Frontal cortex (tissue), 4 donors: ENCODE measurements around the gene CNGB1. TPM values are rescaled to one million over a fixed set of nuclear protein-coding genes. Genes with fewer than 3 reads are reported as not detected.
"Not testable (repeated sequence)": the region's sequence is repeated elsewhere in the genome, so short reads cannot be mapped to it uniquely, and the experiment has no call there.

Experiments
- DNase-seq, 2 donors: peaks; one replicate each; pipeline ENCODE4 v3.0.0; 2012; ENCODE audit warnings: low spot score in 2 of 2
- FAIRE-seq: peaks from 2 replicates; lab custom pipeline; 2012; peaks lifted over from hg19 to GRCh38; lab: Jason Lieb, UNC
- total RNA-seq: library from RNA; depleted of rRNA; stranded (reverse); fragments of >200 nt; gene quantifications from one replicate; pipeline ENCODE4 v1.2.3, GENCODE V29; 2014
- donor health status: control.
- donor health status: control.
- donor health status: control.

CNGB1 gene
- 1.2 TPM for total RNA-seq

DNA sequence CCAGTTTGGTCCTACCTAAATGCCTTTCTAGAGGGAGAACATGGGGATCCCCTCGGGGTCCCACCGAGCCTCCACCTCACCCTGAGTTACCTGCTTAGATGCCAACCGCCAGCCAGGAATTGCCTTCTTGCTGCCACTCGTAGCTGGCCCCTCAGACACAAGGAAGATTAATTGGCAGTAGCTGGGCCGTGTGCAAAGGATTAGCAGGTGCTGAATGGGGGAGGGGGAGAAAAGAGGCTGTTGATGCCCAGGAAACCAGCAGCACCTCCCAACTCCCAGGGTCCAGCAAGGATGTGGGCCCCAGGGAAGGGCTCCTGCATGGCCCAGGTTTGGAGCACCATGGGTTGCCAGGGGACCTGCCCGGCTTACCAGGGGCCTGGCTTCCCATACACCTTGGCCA, at the start of gene CNGB1:
TSS of gene CNGB1 (minus strand) at position 159 of the 400 bp plus-strand sequence. CDS start 3,842 bp downstream, outside the sequence.
- DNase-seq (no peak), FAIRE-seq (no peak)

DNA sequence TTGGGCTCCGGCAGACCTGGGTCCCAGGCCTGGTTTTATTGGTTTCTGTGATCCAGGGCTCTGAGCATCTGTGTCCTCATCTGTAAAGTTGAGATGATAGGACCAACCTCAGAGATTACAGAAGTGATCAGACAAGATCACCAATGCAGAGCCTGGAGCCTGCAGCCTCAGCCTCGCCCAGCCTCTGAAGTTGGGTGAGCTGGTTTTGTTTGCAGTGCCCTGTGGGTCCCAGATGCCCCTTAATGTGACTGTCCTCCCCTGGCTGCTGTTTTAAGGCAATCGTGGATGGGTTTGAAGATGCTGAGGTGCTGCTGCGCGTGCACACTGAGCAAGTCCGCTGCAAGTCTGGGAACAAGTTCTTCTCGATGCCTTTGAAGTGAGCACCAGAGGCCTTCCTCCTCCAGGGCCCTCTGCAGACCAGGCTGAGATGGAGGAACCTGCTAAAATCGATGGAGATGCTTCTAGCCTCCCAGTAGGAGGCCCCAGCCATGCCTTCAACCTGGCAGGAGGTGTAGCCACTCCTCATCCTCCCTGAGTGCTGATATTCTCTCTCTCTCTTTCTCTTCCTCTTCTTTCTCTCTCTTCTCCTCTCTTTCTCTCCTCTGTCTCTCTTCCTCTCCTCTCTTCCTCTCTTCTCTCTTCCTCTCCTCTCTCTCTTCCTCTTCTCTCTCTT, 49.1 kb upstream of the CNGB1 start:
- no peak for DNase-seq
- FAIRE-seq: no peak

GRCh38 chr16:58018803-58019202, 47.9 kb upstream of the CNGB1 start:
- FAIRE-seq (no peak), DNase-seq (no peak)

GRCh38 chr16:58016840-58017446, 46.0 kb upstream of the CNGB1 start:
- DNase-seq (no peak), FAIRE-seq (no peak)

DNA sequence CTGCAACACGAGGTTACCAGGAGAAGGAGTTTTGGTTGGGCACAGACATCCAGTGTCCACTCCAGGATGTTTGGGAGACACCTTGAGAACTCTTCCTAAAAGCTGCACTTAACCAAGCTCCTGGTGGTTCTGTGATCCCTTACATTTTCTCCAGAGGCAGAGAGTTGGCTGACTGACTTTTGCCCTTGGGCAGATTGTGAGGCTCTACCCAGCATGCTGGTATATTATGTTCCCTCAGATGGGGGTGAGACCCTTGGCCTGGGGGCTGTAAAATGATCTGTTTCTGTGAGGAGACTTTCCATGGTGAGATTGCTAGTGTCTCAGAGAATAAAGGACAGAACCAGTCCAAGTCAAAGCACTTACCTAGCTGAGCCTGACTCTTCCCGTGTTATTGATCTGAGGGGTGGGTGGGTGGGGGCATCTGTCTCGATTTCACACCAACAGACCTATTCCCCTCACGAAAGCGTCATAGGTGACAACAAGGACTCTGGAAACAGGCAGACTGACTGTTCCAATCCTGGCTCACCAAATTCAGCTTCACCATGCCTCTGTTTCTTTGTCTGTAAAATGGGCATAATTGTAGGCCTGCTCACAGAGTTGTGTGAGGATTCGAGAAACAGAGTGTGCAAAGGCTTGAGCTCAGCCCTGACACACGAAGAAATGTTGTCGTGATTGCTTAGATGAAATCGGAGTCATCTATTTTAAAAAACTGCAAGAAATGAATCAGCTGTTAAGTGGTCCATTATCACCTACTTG, 42.5 kb upstream of the CNGB1 start:
- DNase-seq (no peak), FAIRE-seq (no peak)

DNA sequence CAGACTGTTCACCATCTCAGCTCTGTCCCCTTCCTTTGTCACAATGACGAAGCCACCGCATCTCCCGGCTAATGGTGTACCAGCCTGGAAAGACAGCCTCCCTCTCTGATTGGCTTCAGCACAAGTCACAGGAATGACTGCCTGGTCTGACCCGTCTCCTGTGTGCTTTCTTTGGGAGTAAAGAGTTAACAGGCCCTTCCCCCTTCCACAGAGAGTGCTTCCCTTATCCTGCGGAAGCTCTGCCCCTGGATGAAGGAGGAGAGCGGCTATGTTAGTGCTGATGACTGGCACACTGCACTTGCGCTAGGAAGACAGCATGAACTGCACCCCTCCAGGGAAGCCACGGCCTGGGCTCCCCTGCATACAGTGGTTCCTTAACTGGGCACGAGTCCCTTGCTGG, 41.6 kb upstream of the CNGB1 start:
- DNase-seq (no peak), FAIRE-seq (no peak)

- FAIRE-seq (no peak), DNase-seq (no peak)
These were observed 40.7 kb upstream of the CNGB1 start for GRCh38 chr16:58011652-58012051.

GRCh38 chr16:58010886-58011285, 40.0 kb upstream of the CNGB1 start:
- DNase-seq (no peak), FAIRE-seq (no peak)

- DNase-seq: no peak
- no peak for FAIRE-seq
These were observed 39.0 kb upstream of the CNGB1 start for GRCh38 chr16:58009856-58010416.

- FAIRE-seq, DNase-seq: not testable (repeated sequence)
These were observed 33.8 kb upstream of the CNGB1 start for GRCh38 chr16:58004736-58005135.

GRCh38 chr16:58002936-58003335, 32.0 kb upstream of the CNGB1 start:
- no peak for DNase-seq
- FAIRE-seq: no peak

DNA sequence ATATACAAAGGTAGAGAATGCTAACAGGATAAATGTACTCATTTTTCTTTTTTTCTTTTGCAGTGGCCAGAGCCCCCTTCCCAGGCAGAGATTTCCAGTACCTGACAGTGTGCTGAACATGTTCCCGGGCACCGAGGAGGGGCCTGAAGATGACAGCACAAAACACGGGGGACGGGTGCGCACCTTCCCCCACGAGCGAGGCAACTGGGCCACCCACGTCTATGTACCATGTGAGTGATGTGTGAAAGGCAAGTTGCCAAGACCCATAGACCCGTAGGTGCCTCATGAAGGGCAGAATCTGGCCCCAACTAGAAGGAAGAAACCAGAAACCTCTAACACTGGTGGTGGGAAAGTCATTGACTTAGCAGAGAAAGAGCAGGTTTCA, 31.5 kb upstream of the CNGB1 start:
- no peak for DNase-seq
- no peak for FAIRE-seq

DNA sequence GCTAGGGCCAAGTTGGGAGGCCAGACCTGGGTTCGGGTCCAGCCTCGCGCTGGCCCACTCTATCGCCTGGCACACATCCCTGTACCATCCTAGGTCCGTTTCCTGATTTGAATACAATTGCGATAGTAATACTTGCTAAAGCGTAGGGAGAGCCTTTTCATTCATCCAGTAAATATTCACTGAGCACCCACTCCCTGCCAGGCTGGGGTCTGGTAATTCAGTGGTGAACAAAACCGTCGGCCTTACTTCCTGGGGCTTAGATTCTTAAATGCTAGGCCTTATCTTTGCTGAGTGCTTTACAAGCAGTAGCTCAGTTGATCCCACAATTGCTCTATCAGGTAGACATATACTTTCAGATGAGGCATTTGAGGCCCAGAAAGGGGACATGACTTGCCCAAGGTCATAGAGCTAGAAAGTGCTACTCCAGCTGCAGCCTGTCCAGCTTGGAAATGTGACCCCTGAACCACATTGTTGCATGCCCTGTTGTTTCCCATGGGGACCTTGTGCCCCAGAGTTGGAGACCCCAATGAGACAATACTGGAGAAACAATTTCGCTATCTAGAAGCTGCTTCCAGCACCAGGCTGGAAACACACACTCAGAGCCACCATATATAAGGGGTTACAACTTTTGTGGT, 31.0 kb upstream of the CNGB1 start:
- no peak for FAIRE-seq
- DNase-seq: no peak

DNA sequence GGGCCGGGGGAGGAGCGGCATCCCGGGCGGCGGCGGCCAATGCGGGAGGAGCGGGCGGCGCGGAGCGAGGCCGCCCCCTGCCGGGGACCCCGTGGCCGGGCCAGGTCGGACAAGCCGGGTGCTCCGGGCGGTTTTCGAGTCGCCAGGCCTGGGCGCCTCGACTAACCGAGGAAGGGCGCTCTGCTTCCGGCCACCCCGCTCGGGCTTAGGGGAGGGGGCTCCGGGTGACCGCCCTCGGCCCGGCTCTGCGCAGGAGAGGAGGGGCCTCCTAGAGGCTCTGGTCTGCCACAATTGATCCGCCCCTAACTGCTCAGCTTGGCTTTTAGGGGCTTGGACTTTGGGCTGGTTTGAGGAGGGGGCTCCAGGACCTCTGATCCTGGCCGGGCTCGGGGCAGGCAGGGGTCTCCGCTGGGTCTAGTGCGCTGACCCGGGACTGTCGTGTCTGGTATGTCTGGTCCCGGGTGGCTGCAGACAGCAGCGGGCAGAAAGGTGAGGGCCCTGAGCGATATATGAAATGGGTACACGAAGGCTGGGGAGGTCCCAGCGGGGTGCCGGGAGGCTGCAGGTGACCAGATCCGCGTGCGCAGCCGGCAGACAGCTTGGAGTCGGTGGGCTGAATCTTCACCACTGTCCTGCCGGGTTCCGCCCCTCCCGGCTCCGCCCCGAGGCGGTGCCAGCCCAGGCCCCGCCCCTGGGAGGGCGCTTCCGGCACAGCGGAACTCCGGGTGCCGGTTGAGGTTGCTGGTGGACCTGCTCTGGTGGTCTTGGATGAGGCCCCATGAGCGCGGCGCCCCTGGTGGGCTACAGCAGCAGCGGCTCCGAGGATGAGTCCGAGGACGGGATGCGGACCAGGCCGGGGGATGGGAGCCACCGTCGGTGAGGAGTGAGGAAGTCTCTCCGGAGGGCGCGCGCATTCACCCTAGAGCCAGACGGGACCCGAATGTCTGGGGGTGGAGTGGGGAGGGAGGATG, 30.1 kb upstream of the CNGB1 start, which contains the start of gene USB1:
TSS of gene USB1 (plus strand) at position 702 of the 971 bp plus-strand sequence. CDS start at position 779, 77 bp downstream.
- no peak for FAIRE-seq
- peak; percentile 97 to 98 for DNase-seq

DNA sequence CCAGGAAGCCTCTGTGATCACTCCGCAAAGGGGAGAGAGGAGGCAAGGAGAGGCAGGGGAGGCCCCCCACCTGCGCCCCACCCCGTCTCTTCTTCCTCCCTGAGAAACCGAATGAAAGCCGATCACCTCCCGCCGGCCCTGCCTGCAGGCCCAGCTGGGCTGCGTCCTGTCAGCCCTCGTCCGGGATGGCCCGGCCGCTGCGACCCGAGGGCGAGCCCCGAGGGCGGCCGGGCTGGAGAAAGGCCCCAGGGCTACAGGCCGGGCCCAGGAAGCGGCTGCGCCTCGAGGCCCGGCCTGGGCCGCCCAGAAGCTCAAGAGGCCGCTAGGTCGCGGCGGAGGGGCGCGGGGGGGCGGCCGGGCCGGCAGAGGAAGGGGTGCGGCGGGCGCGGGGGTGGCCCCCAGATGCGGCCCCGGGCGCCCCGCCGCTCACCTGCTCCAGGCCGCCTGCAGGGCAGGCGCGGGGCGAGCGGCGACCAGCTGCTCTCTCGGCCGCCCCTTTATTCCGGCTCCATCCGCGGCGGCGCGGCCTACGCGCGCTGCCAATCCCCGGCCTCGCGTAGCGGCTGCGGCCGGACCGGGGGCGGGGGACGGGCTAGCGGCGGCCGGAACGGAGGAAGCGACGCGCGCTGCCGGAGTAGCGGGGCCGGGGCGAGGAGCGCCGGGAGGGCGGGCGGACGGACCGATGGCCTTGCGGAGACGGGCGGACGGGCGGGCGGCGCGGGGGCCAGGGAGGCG, 29.2 kb upstream of the CNGB1 start, which contains the start of gene ZNF319:
TSS of gene ZNF319 (minus strand) at position 702 of the 735 bp plus-strand sequence. CDS start 2,407 bp downstream, outside the sequence.
- FAIRE-seq (no peak), DNase-seq (peak; percentile 53 to 64)

GRCh38 chr16:57999366-57999970, 28.5 kb upstream of the CNGB1 start:
- no peak for FAIRE-seq
- DNase-seq: peak in 1 of 2 donors; percentile 49

- FAIRE-seq: no peak
- DNase-seq: no peak
These were observed 28.1 kb upstream of the CNGB1 start for GRCh38 chr16:57998992-57999365.

DNA sequence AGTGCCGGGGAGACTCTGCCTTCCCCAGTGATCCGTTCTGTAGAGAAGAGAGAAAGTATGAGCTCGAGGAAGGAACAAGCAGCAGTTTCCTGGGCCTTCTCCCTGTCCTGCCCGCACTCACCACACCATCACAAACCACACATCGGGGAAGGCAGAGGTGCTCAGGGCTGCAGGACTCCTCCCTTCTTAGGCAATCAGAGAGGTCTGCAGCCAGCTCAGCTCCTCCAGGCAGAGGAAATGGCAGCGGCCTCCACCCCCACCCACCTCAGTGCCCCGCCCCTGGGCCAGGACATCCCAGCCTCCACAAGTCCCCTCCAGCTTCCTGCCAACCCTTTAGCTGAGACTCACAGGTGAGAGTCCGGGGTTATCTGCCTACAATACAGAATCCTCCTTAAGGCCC, 27.6 kb upstream of the CNGB1 start:
- no peak for DNase-seq
- no peak for FAIRE-seq
